GM23338 (cell line): ENCODE data around the gene TIAM1. TPM values are rescaled to one million over a fixed set of nuclear protein-coding genes. Genes with fewer than 3 reads are reported as not detected.

Experiments
- ATAC-seq: fragments of 200-7000 bp; cut with Tn5 transposase; 3 replicates; pipeline ENCODE4 v1.9.1; 2020
- DNase-seq: peaks from one replicate; pipeline ENCODE4 v3.0.0-alpha.2; 2015; ENCODE audit warnings: low spot score
- H2AFZ ChIP-seq: fragments of 200-600 bp; sonication (generic); 2 replicates; pipeline ENCODE4 v1.8.0; 2016; ENCODE audit warnings: antibody characterized with exemption, mild to moderate bottlenecking, moderate library complexity
- H3F3A ChIP-seq: fragments of 200-600 bp; sonication (generic); replicated peaks from 2 replicates; pipeline ENCODE4 v1.8.0; 2017; ENCODE audit warnings: antibody characterized with exemption, mixed run types, low read depth
- H3K27ac ChIP-seq: fragments of 200-600 bp; sonication (generic); 2 replicates; pipeline ENCODE4 v1.6.1; 2016; ENCODE audit warnings: low read depth
- H3K27me3 ChIP-seq: fragments of 200-600 bp; sonication (generic); 2 replicates; pipeline ENCODE4 v1.8.0; 2016; ENCODE audit warnings: mild to moderate bottlenecking, mixed run types, moderate library complexity; ENCODE audit not compliant: insufficient read depth
- H3K36me3 ChIP-seq: fragments of 200-600 bp; sonication (generic); 2 replicates; pipeline ENCODE4 v1.8.0; 2016; ENCODE audit warnings: mild to moderate bottlenecking; ENCODE audit not compliant: insufficient read depth
- H3K4me1 ChIP-seq: fragments of 200-600 bp; sonication (generic); 2 replicates; pipeline ENCODE4 v1.8.0; 2016; ENCODE audit warnings: mild to moderate bottlenecking, moderate library complexity; ENCODE audit not compliant: insufficient read depth
- H3K4me2 ChIP-seq: fragments of 200-600 bp; sonication (generic); 2 replicates; pipeline ENCODE4 v1.7.1; 2017; ENCODE audit warnings: mixed run types
- H3K4me3 ChIP-seq: fragments of 200-600 bp; sonication (generic); 2 replicates; pipeline ENCODE4 v1.6.1; 2016; ENCODE audit warnings: mixed run types
- H3K79me2 ChIP-seq: fragments of 200-600 bp; sonication (generic); replicated peaks from 2 replicates; pipeline ENCODE4 v1.8.0; 2017; ENCODE audit warnings: mild to moderate bottlenecking; ENCODE audit not compliant: insufficient read depth
- H3K9me2 ChIP-seq: fragments of 200-600 bp; sonication (generic); 2 replicates; pipeline ENCODE4 v1.8.0; 2017; ENCODE audit not compliant: insufficient read depth
- H4K20me1 ChIP-seq: fragments of 200-600 bp; sonication (generic); replicated peaks from 2 replicates; pipeline ENCODE4 v1.8.0; 2017; ENCODE audit warnings: mild to moderate bottlenecking; ENCODE audit not compliant: insufficient read depth
- H3K27ac Mint-ChIP-seq: 2 replicates; pipeline ENCODE4 v1.8.0; 2020; ENCODE audit warnings: inconsistent platforms, mild to moderate bottlenecking, moderate library complexity, mixed read lengths
- H3K27me3 Mint-ChIP-seq: 3 replicates; pipeline ENCODE4 v1.8.0; 2022; ENCODE audit warnings: low read depth, mild to moderate bottlenecking, moderate library complexity, mixed read lengths, inconsistent platforms; ENCODE audit not compliant: insufficient read depth, poor library complexity
- H3K36me3 Mint-ChIP-seq: 3 replicates; pipeline ENCODE4 v1.8.0; 2021; ENCODE audit warnings: low read depth, mild to moderate bottlenecking, inconsistent platforms, moderate library complexity, mixed read lengths
- H3K4me1 Mint-ChIP-seq: 3 replicates; pipeline ENCODE4 v1.8.0; 2020; ENCODE audit warnings: mild to moderate bottlenecking, inconsistent platforms, mixed read lengths
- H3K4me3 Mint-ChIP-seq: 3 replicates; pipeline ENCODE4 v1.8.0; 2021; ENCODE audit warnings: moderate library complexity, mild to moderate bottlenecking, inconsistent platforms, mixed read lengths
- H3K9me3 Mint-ChIP-seq: 3 replicates; pipeline ENCODE4 v1.8.0; 2020; ENCODE audit warnings: moderate library complexity, mild to moderate bottlenecking, inconsistent platforms, mixed read lengths
- EZH2 ChIP-seq: fragments of 200-600 bp; sonication (generic); IDR thresholded peaks from one replicate; pipeline ENCODE4 v1.8.0; 2017; ENCODE audit warnings: antibody characterized with exemption, mild to moderate bottlenecking, low read depth; ENCODE audit not compliant: unreplicated experiment
- JUNB ChIP-seq: IDR thresholded peaks from one replicate; pipeline ENCODE4 v1.6.1; 2016; ENCODE audit warnings: antibody characterized with exemption; ENCODE audit not compliant: unreplicated experiment
- NANOG ChIP-seq: IDR thresholded peaks from 2 replicates; pipeline ENCODE4 v1.6.1; 2016; ENCODE audit warnings: antibody characterized with exemption, borderline replicate concordance
- POLR2AphosphoS5 ChIP-seq: IDR thresholded peaks from 2 replicates; pipeline ENCODE4 v1.6.1; 2016; ENCODE audit warnings: antibody characterized with exemption, low read depth
- STAT1 ChIP-seq: IDR thresholded peaks from one replicate; pipeline ENCODE4 v1.6.1; 2016; ENCODE audit warnings: antibody characterized with exemption; ENCODE audit not compliant: unreplicated experiment
- ZNF114 ChIP-seq: fragments of 250-450 bp; sonication (Bioruptor Pico); IDR thresholded peaks from 2 replicates; pipeline ENCODE4 v1.5.0; 2020; ENCODE audit warnings: mild to moderate bottlenecking, moderate library complexity
- ZNF331 ChIP-seq: fragments of 250-450 bp; sonication (Bioruptor Pico); IDR thresholded peaks from 2 replicates; pipeline ENCODE4 v1.5.0; 2020; ENCODE audit warnings: low read depth, mild to moderate bottlenecking, moderate library complexity
- polyA plus RNA-seq: library from polyadenylated mRNA; unstranded; fragments of >200 nt; fragmentation: Nextera tagmentation; extraction: Ambion mirVana; gene quantifications from 2 replicates; pipeline ENCODE4 v1.2.1, GENCODE V29; 2016
- total RNA-seq: library from RNA; depleted of rRNA; stranded (reverse); fragments of >200 nt; shearing (Covaris generic); gene quantifications from 2 replicates; pipeline ENCODE4 v1.2.3, GENCODE V29; 2014
- TF ChIP-seq, protein P1 (sequence below), 2 experiments: fragments of 200-600 bp in 1 of 2; sonication (generic) in 1 of 2; conservative IDR thresholded peaks; 2 replicates each; pipeline versions ENCODE4 v1.5.1 to v1.6.1; 2016 to 2017; ENCODE audit warnings: antibody characterized with exemption in 2 of 2, low read depth in 2 of 2, mild to moderate bottlenecking in 2 of 2, moderate library complexity in 1 of 2
- TF ChIP-seq, protein P2 (sequence below): IDR thresholded peaks from 2 replicates; pipeline ENCODE4 v1.6.1; 2016; ENCODE audit warnings: antibody characterized with exemption
- TF ChIP-seq, protein P3 (sequence below): IDR thresholded peaks from one replicate; pipeline ENCODE4 v1.6.1; 2018; ENCODE audit warnings: antibody characterized with exemption; ENCODE audit not compliant: unreplicated experiment
- TF ChIP-seq, protein P4 (sequence below): fragments of 250-450 bp; sonication (Bioruptor Pico); IDR thresholded peaks from 2 replicates; pipeline ENCODE4 v1.5.0; 2020; ENCODE audit warnings: mild to moderate bottlenecking, moderate library complexity

The TIAM1 gene
- total and polyA plus RNA-seq, 2 experiments from 2014 or later, result 18.5 to 20.0 TPM

DNA sequence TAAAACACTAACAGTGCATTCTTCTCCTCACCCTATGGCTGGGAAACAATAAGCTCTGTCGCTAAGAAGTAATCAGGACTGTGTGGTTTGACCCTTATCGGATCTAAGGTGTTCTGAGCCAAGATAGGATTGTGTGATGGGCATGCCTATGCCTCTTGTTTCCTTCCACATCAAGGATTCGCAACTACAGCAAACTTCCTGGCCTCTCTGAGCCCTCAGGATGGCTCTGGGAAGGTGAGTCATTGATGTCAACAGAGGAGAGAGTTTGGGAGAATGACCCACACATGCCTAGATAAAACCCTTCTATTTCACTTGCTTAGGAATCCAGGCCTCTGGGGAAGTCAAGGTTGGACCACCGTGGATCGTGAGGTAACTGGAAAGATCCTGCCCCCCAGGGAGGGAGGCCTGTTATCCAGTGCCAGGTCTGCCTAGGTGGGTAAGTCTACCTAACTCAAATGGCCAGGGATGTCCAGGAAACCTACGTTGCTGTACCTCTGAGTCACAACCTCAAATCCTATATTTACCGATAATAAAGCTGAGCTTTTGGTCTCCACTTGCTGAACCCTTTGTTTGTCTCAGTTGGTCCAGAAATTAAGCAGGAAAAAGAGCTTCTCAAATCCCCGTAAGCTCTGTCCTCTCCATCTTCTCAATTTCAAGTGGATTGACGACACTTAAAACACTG, 27.4 kb downstream of the TIAM1 start:
- no peak for DNase-seq
- H3K27me3 Mint-ChIP-seq, result peaks cover 5% of the 10 kb centered on the region
- no peak for ATAC-seq
- TF ChIP-seq ZNF331 (CRISPR knock-in tag) (no peak), POLR2AphosphoS5 (no peak), STAT1 (no peak), EZH2 (no peak), JUNB (no peak), ZNF114 (CRISPR knock-in tag) (no peak), NANOG (no peak)
- TF ChIP-seq, protein P1, sequence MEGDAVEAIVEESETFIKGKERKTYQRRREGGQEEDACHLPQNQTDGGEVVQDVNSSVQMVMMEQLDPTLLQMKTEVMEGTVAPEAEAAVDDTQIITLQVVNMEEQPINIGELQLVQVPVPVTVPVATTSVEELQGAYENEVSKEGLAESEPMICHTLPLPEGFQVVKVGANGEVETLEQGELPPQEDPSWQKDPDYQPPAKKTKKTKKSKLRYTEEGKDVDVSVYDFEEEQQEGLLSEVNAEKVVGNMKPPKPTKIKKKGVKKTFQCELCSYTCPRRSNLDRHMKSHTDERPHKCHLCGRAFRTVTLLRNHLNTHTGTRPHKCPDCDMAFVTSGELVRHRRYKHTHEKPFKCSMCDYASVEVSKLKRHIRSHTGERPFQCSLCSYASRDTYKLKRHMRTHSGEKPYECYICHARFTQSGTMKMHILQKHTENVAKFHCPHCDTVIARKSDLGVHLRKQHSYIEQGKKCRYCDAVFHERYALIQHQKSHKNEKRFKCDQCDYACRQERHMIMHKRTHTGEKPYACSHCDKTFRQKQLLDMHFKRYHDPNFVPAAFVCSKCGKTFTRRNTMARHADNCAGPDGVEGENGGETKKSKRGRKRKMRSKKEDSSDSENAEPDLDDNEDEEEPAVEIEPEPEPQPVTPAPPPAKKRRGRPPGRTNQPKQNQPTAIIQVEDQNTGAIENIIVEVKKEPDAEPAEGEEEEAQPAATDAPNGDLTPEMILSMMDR (conservative IDR thresholded peaks at IDR 0.05; ENCODE audit: low read depth in 2 of 2), result no peak
- TF ChIP-seq, protein P2, sequence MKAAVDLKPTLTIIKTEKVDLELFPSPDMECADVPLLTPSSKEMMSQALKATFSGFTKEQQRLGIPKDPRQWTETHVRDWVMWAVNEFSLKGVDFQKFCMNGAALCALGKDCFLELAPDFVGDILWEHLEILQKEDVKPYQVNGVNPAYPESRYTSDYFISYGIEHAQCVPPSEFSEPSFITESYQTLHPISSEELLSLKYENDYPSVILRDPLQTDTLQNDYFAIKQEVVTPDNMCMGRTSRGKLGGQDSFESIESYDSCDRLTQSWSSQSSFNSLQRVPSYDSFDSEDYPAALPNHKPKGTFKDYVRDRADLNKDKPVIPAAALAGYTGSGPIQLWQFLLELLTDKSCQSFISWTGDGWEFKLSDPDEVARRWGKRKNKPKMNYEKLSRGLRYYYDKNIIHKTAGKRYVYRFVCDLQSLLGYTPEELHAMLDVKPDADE, result no peak
- TF ChIP-seq, protein P3, sequence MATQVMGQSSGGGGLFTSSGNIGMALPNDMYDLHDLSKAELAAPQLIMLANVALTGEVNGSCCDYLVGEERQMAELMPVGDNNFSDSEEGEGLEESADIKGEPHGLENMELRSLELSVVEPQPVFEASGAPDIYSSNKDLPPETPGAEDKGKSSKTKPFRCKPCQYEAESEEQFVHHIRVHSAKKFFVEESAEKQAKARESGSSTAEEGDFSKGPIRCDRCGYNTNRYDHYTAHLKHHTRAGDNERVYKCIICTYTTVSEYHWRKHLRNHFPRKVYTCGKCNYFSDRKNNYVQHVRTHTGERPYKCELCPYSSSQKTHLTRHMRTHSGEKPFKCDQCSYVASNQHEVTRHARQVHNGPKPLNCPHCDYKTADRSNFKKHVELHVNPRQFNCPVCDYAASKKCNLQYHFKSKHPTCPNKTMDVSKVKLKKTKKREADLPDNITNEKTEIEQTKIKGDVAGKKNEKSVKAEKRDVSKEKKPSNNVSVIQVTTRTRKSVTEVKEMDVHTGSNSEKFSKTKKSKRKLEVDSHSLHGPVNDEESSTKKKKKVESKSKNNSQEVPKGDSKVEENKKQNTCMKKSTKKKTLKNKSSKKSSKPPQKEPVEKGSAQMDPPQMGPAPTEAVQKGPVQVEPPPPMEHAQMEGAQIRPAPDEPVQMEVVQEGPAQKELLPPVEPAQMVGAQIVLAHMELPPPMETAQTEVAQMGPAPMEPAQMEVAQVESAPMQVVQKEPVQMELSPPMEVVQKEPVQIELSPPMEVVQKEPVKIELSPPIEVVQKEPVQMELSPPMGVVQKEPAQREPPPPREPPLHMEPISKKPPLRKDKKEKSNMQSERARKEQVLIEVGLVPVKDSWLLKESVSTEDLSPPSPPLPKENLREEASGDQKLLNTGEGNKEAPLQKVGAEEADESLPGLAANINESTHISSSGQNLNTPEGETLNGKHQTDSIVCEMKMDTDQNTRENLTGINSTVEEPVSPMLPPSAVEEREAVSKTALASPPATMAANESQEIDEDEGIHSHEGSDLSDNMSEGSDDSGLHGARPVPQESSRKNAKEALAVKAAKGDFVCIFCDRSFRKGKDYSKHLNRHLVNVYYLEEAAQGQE, result no peak
- TF ChIP-seq, protein P4, sequence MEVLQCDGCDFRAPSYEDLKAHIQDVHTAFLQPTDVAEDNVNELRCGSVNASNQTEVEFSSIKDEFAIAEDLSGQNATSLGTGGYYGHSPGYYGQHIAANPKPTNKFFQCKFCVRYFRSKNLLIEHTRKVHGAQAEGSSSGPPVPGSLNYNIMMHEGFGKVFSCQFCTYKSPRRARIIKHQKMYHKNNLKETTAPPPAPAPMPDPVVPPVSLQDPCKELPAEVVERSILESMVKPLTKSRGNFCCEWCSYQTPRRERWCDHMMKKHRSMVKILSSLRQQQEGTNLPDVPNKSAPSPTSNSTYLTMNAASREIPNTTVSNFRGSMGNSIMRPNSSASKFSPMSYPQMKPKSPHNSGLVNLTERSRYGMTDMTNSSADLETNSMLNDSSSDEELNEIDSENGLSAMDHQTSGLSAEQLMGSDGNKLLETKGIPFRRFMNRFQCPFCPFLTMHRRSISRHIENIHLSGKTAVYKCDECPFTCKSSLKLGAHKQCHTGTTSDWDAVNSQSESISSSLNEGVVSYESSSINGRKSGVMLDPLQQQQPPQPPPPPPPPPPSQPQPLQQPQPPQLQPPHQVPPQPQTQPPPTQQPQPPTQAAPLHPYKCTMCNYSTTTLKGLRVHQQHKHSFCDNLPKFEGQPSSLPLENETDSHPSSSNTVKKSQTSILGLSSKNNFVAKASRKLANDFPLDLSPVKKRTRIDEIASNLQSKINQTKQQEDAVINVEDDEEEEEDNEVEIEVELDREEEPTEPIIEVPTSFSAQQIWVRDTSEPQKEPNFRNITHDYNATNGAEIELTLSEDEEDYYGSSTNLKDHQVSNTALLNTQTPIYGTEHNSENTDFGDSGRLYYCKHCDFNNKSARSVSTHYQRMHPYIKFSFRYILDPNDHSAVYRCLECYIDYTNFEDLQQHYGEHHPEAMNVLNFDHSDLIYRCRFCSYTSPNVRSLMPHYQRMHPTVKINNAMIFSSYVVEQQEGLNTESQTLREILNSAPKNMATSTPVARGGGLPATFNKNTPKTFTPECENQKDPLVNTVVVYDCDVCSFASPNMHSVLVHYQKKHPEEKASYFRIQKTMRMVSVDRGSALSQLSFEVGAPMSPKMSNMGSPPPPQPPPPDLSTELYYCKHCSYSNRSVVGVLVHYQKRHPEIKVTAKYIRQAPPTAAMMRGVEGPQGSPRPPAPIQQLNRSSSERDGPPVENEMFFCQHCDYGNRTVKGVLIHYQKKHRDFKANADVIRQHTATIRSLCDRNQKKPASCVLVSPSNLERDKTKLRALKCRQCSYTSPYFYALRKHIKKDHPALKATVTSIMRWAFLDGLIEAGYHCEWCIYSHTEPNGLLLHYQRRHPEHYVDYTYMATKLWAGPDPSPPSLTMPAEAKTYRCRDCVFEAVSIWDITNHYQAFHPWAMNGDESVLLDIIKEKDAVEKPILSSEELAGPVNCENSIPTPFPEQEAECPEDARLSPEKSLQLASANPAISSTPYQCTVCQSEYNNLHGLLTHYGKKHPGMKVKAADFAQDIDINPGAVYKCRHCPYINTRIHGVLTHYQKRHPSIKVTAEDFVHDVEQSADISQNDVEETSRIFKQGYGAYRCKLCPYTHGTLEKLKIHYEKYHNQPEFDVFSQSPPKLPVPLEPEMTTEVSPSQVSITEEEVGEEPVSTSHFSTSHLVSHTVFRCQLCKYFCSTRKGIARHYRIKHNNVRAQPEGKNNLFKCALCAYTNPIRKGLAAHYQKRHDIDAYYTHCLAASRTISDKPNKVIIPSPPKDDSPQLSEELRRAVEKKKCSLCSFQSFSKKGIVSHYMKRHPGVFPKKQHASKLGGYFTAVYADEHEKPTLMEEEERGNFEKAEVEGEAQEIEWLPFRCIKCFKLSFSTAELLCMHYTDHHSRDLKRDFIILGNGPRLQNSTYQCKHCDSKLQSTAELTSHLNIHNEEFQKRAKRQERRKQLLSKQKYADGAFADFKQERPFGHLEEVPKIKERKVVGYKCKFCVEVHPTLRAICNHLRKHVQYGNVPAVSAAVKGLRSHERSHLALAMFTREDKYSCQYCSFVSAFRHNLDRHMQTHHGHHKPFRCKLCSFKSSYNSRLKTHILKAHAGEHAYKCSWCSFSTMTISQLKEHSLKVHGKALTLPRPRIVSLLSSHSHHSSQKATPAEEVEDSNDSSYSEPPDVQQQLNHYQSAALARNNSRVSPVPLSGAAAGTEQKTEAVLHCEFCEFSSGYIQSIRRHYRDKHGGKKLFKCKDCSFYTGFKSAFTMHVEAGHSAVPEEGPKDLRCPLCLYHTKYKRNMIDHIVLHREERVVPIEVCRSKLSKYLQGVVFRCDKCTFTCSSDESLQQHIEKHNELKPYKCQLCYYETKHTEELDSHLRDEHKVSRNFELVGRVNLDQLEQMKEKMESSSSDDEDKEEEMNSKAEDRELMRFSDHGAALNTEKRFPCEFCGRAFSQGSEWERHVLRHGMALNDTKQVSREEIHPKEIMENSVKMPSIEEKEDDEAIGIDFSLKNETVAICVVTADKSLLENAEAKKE (CRISPR knock-in tag), result no peak
- no peaks in the 10 kb centered on the region for H3K9me3 Mint-ChIP-seq
- H3K4me1 Mint-ChIP-seq, result peaks cover 13% of the 10 kb centered on the region
- H2AFZ ChIP-seq, result no peak overlapping the region
- peaks cover under 1% of the 10 kb centered on the region; the same call in 1 of the 2 replicates for H3K4me1 ChIP-seq
- H3K27ac ChIP-seq, result peak overlapping the region; percentile 50; the same call in 1 of the 2 replicates
- no peak overlapping the region for H3K4me3 Mint-ChIP-seq
- H3K4me3 ChIP-seq, result no peak overlapping the region
- H3K36me3 Mint-ChIP-seq, result peaks cover under 1% of the 10 kb centered on the region; the same call in 1 of the 3 replicates
- H3K36me3 ChIP-seq, result no peaks in the 10 kb centered on the region
- peaks cover 2% of the 10 kb centered on the region; the same call in 1 of the 2 replicates for H3K9me2 ChIP-seq
- H3K4me2 ChIP-seq, result no peak overlapping the region
- H4K20me1 ChIP-seq, result no peaks in the 10 kb centered on the region
- no peaks in the 10 kb centered on the region for H3F3A ChIP-seq
- H3K79me2 ChIP-seq, result no peaks in the 10 kb centered on the region
- H3K27ac Mint-ChIP-seq, result peak overlapping the region; percentile 67; the same call in 1 of the 2 replicates
- H3K27me3 ChIP-seq, result no peaks in the 10 kb centered on the region
